Tibial artery (tissue), 4 donors: ENCODE results near the gene CSRNP2.

Source experiments
- DNase-seq, 2 donors: peaks; one replicate each; pipeline ENCODE4 v3.0.0-alpha.2; 2019
- H3K27ac ChIP-seq, 2 donors: fragments of 200-600 bp; sonication (generic) in 1 of 2; 1 replicate in 1 of 2; 2 replicates in 1 of 2; pipeline ENCODE4 v1.5.1; 2018 to 2019; ENCODE audit warnings: mild to moderate bottlenecking in 1 of 2
- H3K27me3 ChIP-seq, 2 donors: fragments of 200-600 bp; sonication (generic) in 1 of 2; one replicate each; pipeline versions ENCODE4 v1.5.1 to v1.6.0; 2016 to 2019
- H3K36me3 ChIP-seq, 3 donors: fragments of 200-600 bp; sonication (generic) in 2 of 3; one replicate each; pipeline ENCODE4 v1.5.1; 2016 to 2019; ENCODE audit warnings: mild to moderate bottlenecking in 2 of 3
- H3K4me1 ChIP-seq, 4 donors: fragments of 200-600 bp; sonication (generic) in 2 of 4; 1 replicate in 3 of 4; 2 replicates in 1 of 4; pipeline ENCODE4 v1.5.1; 2016 to 2019
- H3K4me3 ChIP-seq, 2 donors: fragments of 200-600 bp; sonication (generic) in 1 of 2; 1 replicate in 1 of 2; 2 replicates in 1 of 2; pipeline ENCODE4 v1.5.1; 2018 to 2019; ENCODE audit warnings: mild to moderate bottlenecking in 2 of 2
- H3K9me3 ChIP-seq, 3 donors: fragments of 200-600 bp; sonication (generic) in 1 of 3; one replicate each; pipeline ENCODE4 v1.5.1; 2016 to 2019
- CTCF ChIP-seq, 2 experiments: fragments of 200-600 bp in 1 of 2; fragments of 450-650 bp in 1 of 2; IDR thresholded peaks; one replicate each; pipeline ENCODE4 v1.5.1; 2017 to 2019; ENCODE audit warnings: antibody characterized with exemption in 2 of 2, mild to moderate bottlenecking in 1 of 2, moderate library complexity in 1 of 2
- intact Hi-C: fragments of 100-400 bp; cut with DNase I; formaldehyde crosslinking; loops from one replicate; pipeline ENCODE4 v1.15.0; 2023; ENCODE audit warnings: low total_unique reads

The CSRNP2 gene

GRCh38 chr12:51126297-51126696, 42.9 kb upstream of the CSRNP2 start:
- TF ChIP-seq CTCF (IDR thresholded peaks at IDR 0.05): no peak
- H3K9me3 ChIP-seq: no peaks in the 10 kb centered on the region
- H3K27me3 ChIP-seq: no peaks in the 10 kb centered on the region
- peaks cover 0 to 10% (median 9%) of the 10 kb centered on the region in 3 donors for H3K36me3 ChIP-seq
- DNase-seq: no peak
- no peaks in the 10 kb centered on the region for H3K4me1 ChIP-seq
- H3K4me3 ChIP-seq: no peak overlapping the region
- intact Hi-C loops: no loop called here
- no peak overlapping the region for H3K27ac ChIP-seq

GRCh38 chr12:51124504-51124903, 41.1 kb upstream of the CSRNP2 start:
- Histone ChIP-seq H3K27ac (no peak overlapping the region), H3K27me3 (no peaks in the 10 kb centered on the region), H3K4me3 (no peak overlapping the region), H3K9me3 (no peaks in the 10 kb centered on the region), H3K4me1 (no peaks in the 10 kb centered on the region), H3K36me3 (peaks cover 0 to 10% (median 9%) of the 10 kb centered on the region in 3 donors)
- intact Hi-C loops: no loop called here
- DNase-seq: no peak
- TF ChIP-seq CTCF (IDR thresholded peaks at IDR 0.05): no peak

GRCh38 chr12:51122844-51123243, 39.4 kb upstream of the CSRNP2 start:
- no peaks in the 10 kb centered on the region for H3K27me3 ChIP-seq
- no peak overlapping the region for H3K27ac ChIP-seq
- TF ChIP-seq CTCF (IDR thresholded peaks at IDR 0.05): no peak
- no peaks in the 10 kb centered on the region for H3K9me3 ChIP-seq
- intact Hi-C loops: no loop called here
- H3K36me3 ChIP-seq: peaks cover 0 to 16% (median 15%) of the 10 kb centered on the region in 3 donors
- no peak for DNase-seq
- no peak overlapping the region for H3K4me3 ChIP-seq
- no peaks in the 10 kb centered on the region for H3K4me1 ChIP-seq

- H3K4me1 ChIP-seq: no peaks in the 10 kb centered on the region
- TF ChIP-seq CTCF (IDR thresholded peaks at IDR 0.05): no peak
- intact Hi-C loops: no loop called here
- no peak for DNase-seq
- no peak overlapping the region for H3K4me3 ChIP-seq
- peaks cover 24 to 41% (median 29%) of the 10 kb centered on the region in 3 donors for H3K36me3 ChIP-seq
- H3K27ac ChIP-seq: no peak overlapping the region
- no peaks in the 10 kb centered on the region for H3K9me3 ChIP-seq
- no peaks in the 10 kb centered on the region for H3K27me3 ChIP-seq
Observed at GRCh38 chr12:51118706-51119105, 35.3 kb upstream of the CSRNP2 start.

- Histone ChIP-seq H3K27ac (no peak overlapping the region), H3K36me3 (peaks cover 33 to 71% (median 50%) of the 10 kb centered on the region in 3 donors), H3K4me3 (no peak overlapping the region), H3K4me1 (no peaks in the 10 kb centered on the region), H3K27me3 (no peaks in the 10 kb centered on the region), H3K9me3 (no peaks in the 10 kb centered on the region)
- intact Hi-C loops: no loop called here
- TF ChIP-seq CTCF (IDR thresholded peaks at IDR 0.05): no peak
- no peak for DNase-seq
Observed at GRCh38 chr12:51115533-51115932, 32.1 kb upstream of the CSRNP2 start.

- DNase-seq: no peak
- Histone ChIP-seq H3K4me3 (no peak overlapping the region), H3K9me3 (no peaks in the 10 kb centered on the region), H3K27me3 (no peaks in the 10 kb centered on the region), H3K36me3 (peaks cover 55 to 91% (median 64%) of the 10 kb centered on the region in 3 donors), H3K27ac (no peak overlapping the region), H3K4me1 (no peaks in the 10 kb centered on the region)
- no peak for TF ChIP-seq CTCF (IDR thresholded peaks at IDR 0.05)
- intact Hi-C loops: no loop called here
Observed at GRCh38 chr12:51108136-51108535, 24.7 kb upstream of the CSRNP2 start.
